Measurements from ENCODE around the gene NFIC.
A peak's percentile ranks its signal among the peaks of the same experiment; 100 is the strongest.

NFIC gene

GRCh38 chr19:3365836-3366752 is at the start of gene NFIC:
Gene NFIC (plus strand): TSS chr19:3366583. CDS start chr19:3366637, 54 bp downstream.
- no peak for TF ChIP-seq JUND (IDR thresholded peaks at IDR 0.05; ENCODE audit: low read depth)
- in situ Hi-C loops (cut with HindIII; ENCODE audit: low pct_unique_long_range_greater_than_20kb, low sequenced_read_pairs), result no loop called here
- DNase-seq (ENCODE audit: low read depth in 1 of 2, low spot score in 1 of 2), result peak in 1 of 2 experiments; percentile 85

DNA sequence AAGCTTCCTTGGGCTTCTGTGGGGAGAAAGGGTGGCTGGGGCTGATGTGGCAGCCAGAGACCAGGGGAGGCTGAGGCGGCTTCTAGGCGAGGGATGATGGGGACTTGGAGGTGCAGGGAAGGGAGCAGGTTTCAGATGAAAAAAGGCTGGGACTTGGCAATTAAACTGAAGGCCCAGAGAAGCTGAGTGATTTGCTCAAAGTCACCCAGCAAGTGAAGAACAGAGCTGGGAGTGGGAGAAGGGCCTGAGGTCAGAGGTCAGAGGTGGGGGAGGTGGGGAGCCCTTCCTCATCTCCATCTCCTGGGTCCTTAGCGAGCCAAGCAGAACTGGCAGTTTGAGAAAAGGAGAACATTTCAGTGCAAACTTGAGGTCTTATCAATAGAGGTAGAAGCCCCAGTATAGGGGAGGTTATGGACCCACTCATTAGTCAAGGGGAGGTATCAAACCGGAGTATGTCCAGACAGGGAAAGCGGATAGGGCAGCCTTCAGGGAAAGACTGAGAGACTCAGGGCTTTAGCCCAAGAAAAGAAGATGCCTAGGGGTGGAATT is 49.6 kb upstream of the NFIC start:
- TF ChIP-seq JUND (IDR thresholded peaks at IDR 0.05; ENCODE audit: low read depth), result no peak
- in situ Hi-C loops (cut with HindIII; ENCODE audit: low pct_unique_long_range_greater_than_20kb, low sequenced_read_pairs), result no loop called here
- DNase-seq (ENCODE audit: low read depth in 1 of 2, low spot score in 1 of 2), result no peak

- TF ChIP-seq JUND (IDR thresholded peaks at IDR 0.05; ENCODE audit: low read depth), result no peak
- in situ Hi-C loops (cut with HindIII; ENCODE audit: low pct_unique_long_range_greater_than_20kb, low sequenced_read_pairs), result no loop called here
- no peak for DNase-seq (ENCODE audit: low read depth in 1 of 2, low spot score in 1 of 2)
These were observed 46.6 kb upstream of the NFIC start for GRCh38 chr19:3319643-3320353.

DNA sequence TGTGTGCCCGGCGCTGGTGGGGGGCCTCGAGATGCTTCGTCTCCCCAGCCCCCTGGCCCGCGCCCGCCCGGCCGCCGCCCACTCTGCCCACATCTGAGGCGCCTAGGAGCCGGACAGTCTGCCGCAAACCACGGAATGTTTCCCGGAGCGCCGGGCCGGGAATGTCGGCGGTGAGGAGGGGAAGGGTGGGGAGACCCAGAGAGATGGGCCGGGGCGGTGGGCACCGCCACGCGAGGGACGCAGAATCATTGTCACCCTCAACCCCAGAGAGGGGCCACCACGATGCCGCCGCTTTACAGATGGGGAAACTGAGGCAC is 46.1 kb upstream of the NFIC start:
- TF ChIP-seq JUND (IDR thresholded peaks at IDR 0.05; ENCODE audit: low read depth), result no peak
- in situ Hi-C loops (cut with HindIII; ENCODE audit: low pct_unique_long_range_greater_than_20kb, low sequenced_read_pairs), result no loop called here
- DNase-seq (ENCODE audit: low read depth in 1 of 2, low spot score in 1 of 2), result no peak

DNA sequence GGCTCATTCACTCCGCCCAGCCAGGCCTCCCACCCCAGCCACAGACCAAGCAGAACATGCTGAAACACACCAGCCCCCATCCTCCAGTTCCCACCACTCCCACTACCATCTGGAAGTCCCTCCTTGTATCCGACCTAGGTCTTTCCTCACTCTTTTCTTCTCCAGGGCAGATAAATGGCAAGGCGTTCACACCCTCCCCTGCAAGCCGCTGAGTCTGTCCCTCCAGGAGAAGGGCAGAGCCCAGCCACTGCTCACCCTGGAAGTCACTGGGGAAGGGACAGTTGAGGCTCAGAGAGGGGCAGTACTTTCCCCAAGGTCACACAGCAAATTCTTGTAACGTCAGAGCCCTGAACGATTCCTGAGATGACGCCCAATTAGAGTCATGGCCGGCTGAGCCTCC is 45.5 kb upstream of the NFIC start:
- DNase-seq (ENCODE audit: low read depth in 1 of 2, low spot score in 1 of 2), result no peak
- in situ Hi-C loops (cut with HindIII; ENCODE audit: low pct_unique_long_range_greater_than_20kb, low sequenced_read_pairs), result no loop called here
- TF ChIP-seq JUND (IDR thresholded peaks at IDR 0.05; ENCODE audit: low read depth), result no peak

DNA sequence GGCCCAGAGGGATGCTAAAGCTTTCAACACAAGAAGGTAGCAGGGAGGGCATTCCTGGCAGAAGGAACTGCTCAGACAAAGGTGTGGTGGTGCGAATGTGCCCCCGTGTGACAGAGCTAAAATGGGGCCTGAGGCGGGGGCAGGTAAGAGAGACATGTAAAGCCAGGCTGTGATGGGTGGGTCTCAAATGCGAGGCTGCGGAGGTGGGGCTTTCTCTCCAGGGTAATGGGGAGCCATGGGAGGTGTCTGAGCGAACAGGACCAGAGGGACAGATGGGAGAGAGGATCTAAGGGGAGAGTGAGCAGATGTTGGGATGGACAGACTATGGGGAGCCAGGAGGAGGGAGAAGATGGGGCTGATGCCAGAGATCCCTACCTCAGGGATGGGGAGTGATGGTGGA is 44.7 kb upstream of the NFIC start:
- no peak for DNase-seq (ENCODE audit: low read depth in 1 of 2, low spot score in 1 of 2)
- TF ChIP-seq JUND (IDR thresholded peaks at IDR 0.05; ENCODE audit: low read depth), result no peak
- in situ Hi-C loops (cut with HindIII; ENCODE audit: low pct_unique_long_range_greater_than_20kb, low sequenced_read_pairs), result no loop called here

DNA sequence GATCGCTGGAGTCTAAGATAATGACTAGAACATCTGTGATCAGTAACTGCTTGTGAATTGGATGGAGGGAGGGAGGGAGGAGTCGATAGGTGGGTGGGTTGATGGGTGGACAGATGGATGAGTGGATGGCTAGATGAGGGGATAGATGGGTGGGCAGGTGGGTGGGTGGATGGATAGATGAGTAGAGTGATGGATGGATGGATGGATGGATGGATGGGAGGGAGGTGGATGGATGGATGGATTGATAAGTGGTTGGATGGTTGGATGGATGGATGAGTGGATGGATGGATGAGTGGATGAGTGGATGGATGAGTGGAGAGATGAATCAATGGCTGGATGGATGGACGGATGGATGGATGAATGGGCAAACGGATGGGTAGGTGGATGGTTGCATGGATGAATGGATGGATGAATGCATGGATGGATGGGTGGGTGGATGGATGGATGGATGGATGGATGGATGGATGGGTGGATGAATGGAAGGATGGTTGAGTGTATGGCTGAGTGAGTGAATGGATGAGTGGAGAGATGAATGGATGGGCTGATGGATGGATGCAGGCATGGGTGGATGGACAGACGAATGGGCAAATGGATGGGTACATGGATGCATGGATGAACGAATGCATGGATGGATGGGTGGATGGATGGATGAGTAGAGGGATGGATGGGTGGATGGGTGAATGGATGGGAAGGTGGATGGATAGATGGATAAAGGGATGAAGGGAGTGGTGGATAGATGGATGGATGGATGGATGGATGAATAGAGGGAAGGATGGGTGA is 44.0 kb upstream of the NFIC start:
- in situ Hi-C loops (cut with HindIII; ENCODE audit: low pct_unique_long_range_greater_than_20kb, low sequenced_read_pairs), result no loop called here
- DNase-seq (ENCODE audit: low read depth in 1 of 2, low spot score in 1 of 2), result no peak
- TF ChIP-seq JUND (IDR thresholded peaks at IDR 0.05; ENCODE audit: low read depth), result no peak

- in situ Hi-C loops (cut with HindIII; ENCODE audit: low pct_unique_long_range_greater_than_20kb, low sequenced_read_pairs), result no loop called here
- DNase-seq (ENCODE audit: low read depth in 1 of 2, low spot score in 1 of 2), result no peak
- no peak for TF ChIP-seq JUND (IDR thresholded peaks at IDR 0.05; ENCODE audit: low read depth)
These were observed 43.4 kb upstream of the NFIC start for GRCh38 chr19:3323026-3323425.

DNA sequence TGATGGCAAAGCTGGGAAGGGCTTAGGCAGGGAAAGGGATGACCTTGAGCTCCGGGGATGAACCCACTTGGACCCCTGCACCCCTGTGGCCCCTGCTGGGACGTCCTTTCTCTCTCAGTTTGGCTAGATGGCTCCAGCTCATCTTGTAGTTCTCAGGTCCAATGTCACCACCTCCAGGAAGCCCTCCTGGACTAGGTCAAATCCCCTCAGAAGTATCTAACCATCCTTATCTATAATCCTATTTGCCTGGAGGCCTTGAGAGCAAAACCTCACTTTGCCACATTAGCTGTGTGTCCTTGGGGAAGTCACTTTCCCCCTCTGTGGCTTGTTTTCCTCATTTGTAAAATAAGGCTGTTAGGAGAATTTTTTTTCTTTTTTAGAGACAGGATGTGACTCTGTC is 42.7 kb upstream of the NFIC start:
- in situ Hi-C loops (cut with HindIII; ENCODE audit: low pct_unique_long_range_greater_than_20kb, low sequenced_read_pairs), result no loop called here
- DNase-seq (ENCODE audit: low read depth in 1 of 2, low spot score in 1 of 2), result no peak
- TF ChIP-seq JUND (IDR thresholded peaks at IDR 0.05; ENCODE audit: low read depth), result no peak

DNA sequence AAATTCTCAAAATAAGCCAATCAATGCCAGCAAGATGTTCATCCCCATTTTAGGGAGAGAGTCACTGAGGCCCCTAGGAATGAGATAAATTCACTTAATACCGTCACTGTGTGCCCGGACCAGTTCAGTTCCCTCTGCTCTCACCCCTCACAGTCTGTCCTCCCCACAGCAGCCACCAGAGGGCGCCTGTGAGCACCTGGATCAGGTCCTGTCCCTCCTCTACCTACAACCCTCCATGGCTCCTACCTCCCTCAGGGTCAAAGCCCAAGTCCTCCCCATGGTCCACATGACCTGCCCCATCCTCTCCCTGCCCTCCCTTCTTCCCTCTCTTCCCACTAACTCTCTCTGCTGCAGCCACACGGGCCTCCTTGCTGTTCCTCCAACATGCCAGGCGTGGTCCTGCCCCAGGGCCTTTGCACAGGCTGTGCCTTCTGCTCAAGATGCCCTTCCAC is 42.0 kb upstream of the NFIC start:
- no peak for TF ChIP-seq JUND (IDR thresholded peaks at IDR 0.05; ENCODE audit: low read depth)
- in situ Hi-C loops (cut with HindIII; ENCODE audit: low pct_unique_long_range_greater_than_20kb, low sequenced_read_pairs), result no loop called here
- peak in 1 of 2 experiments; percentile 64 for DNase-seq (ENCODE audit: low read depth in 1 of 2, low spot score in 1 of 2)

DNA sequence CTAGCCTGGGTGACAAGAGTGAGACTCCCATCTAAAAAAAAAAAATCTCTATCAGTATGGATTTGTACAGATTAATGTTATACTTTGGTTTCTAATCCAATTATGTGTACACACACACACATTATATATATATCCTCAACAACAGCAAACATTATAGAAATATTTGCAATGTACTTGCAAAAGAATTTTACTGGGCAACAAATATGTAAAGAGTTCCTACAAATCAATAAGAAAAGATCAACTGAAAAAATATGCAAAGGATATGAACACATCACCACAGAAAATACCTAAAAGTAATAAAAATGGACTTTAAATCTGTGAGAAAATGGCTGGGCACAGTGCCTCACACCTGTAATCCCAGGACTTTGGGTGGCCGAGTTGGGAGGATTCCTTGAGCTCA is 40.9 kb upstream of the NFIC start:
- no peak for DNase-seq (ENCODE audit: low read depth in 1 of 2, low spot score in 1 of 2)
- in situ Hi-C loops (cut with HindIII; ENCODE audit: low pct_unique_long_range_greater_than_20kb, low sequenced_read_pairs), result no loop called here
- TF ChIP-seq JUND (IDR thresholded peaks at IDR 0.05; ENCODE audit: low read depth), result no peak

DNA sequence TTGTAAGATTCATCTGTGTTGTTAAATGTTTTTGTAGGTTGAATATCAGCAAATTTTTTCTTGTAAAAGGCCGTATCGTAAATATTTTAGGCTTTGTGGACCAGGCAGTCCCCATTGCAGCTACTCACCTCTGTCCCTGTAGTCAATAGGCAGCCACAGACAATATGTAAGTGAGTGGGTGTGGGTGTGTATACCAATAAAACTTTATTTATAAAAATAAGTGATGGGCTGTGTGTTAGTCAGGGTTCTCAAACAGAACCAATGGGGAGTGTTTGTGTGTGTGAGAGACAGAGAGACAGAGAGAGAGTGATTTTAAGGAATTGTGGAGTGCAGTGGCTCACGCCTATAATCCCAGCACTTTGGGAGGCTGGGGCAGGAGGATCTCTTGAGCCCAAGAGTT is 37.6 kb upstream of the NFIC start:
- in situ Hi-C loops (cut with HindIII; ENCODE audit: low pct_unique_long_range_greater_than_20kb, low sequenced_read_pairs), result no loop called here
- DNase-seq (ENCODE audit: low read depth in 1 of 2, low spot score in 1 of 2), result no peak
- no peak for TF ChIP-seq JUND (IDR thresholded peaks at IDR 0.05; ENCODE audit: low read depth)
